K562 (cell line): Measurements from ENCODE around the gene ZDHHC3. TPM values are rescaled to one million over a fixed set of nuclear protein-coding genes. Genes with fewer than 3 reads are reported as not detected.

Source experiments
- CBFA2T2 ChIP-seq: fragments of 450-650 bp; conservative IDR thresholded peaks from 2 replicates; pipeline ENCODE4 v1.6.1; 2017; ENCODE audit warnings: mild to moderate bottlenecking
- CBFA2T3 ChIP-seq: fragments of 450-650 bp; IDR thresholded peaks from 2 replicates; pipeline ENCODE4 v1.6.1; 2017
- EP300 ChIP-seq: IDR thresholded peaks from 2 replicates; pipeline ENCODE4 v1.6.1; 2012; ENCODE audit warnings: low read length, improper control_type of control experiment
- HLTF ChIP-seq: fragments of 450-650 bp; IDR thresholded peaks from 2 replicates; pipeline ENCODE4 v1.6.1; 2016
- JUND ChIP-seq, 2 experiments: IDR thresholded peaks; 2 replicates in 1 of 2; 3 replicates in 1 of 2; pipeline ENCODE4 v1.6.1; 2011; ENCODE audit warnings: borderline replicate concordance in 2 of 2, low read depth in 2 of 2, low read length in 2 of 2, improper control_type of control experiment in 1 of 2, missing biosample characterization in 1 of 2, missing genetic modification characterization in 1 of 2, missing genetic modification reagents in 1 of 2
- L3MBTL2 ChIP-seq: fragments of 450-650 bp; IDR thresholded peaks from 2 replicates; pipeline ENCODE4 v1.6.1; 2016; ENCODE audit warnings: mild to moderate bottlenecking, moderate library complexity
- MLLT1 ChIP-seq, 2 experiments: fragments of 450-650 bp; IDR thresholded peaks; 2 replicates each; pipeline ENCODE4 v1.6.1; 2016
- MTA2 ChIP-seq: fragments of 450-650 bp; IDR thresholded peaks from 2 replicates; pipeline ENCODE4 v1.6.1; 2016; ENCODE audit warnings: low read depth
- NCOR1 ChIP-seq: fragments of 450-650 bp; IDR thresholded peaks from 2 replicates; pipeline ENCODE4 v1.6.1; 2016; ENCODE audit warnings: mild to moderate bottlenecking, moderate library complexity
- NFIC ChIP-seq: fragments of 450-650 bp; IDR thresholded peaks from 2 replicates; pipeline ENCODE4 v1.6.1; 2017; ENCODE audit warnings: mild to moderate bottlenecking, inconsistent platforms
- TAL1 ChIP-seq: fragments of 450-650 bp; IDR thresholded peaks from 2 replicates; pipeline ENCODE4 v1.6.1; 2016; ENCODE audit warnings: mild to moderate bottlenecking
- TRIM24 ChIP-seq, 2 experiments: fragments of 450-650 bp; IDR thresholded peaks; 2 replicates each; pipeline ENCODE4 v1.6.1; 2016
- TRIM28 ChIP-seq: fragments of 450-650 bp; IDR thresholded peaks from 2 replicates; pipeline ENCODE4 v1.6.1; 2017
- ZNF24 ChIP-seq: fragments of 450-650 bp; IDR thresholded peaks from 2 replicates; pipeline ENCODE4 v1.6.1; 2016
- ZNF695 ChIP-seq: fragments of 450-650 bp; formaldehyde crosslinking; IDR thresholded peaks from 2 replicates; pipeline ENCODE4 v1.4.0; 2020; ENCODE audit warnings: mild to moderate bottlenecking, moderate library complexity
- ZNF785 ChIP-seq: fragments of 250-450 bp; sonication (Bioruptor Pico); IDR thresholded peaks from 2 replicates; pipeline ENCODE4 v1.4.0; 2020; ENCODE audit warnings: mild to moderate bottlenecking
- ZSCAN29 ChIP-seq: fragments of 450-650 bp; IDR thresholded peaks from 2 replicates; pipeline ENCODE4 v1.6.1; 2017
- polyA plus RNA-seq, 8 experiments: library from polyadenylated mRNA; depleted of rRNA in 4 of 8; stranded (reverse) in 5 of 8; unstranded in 3 of 8; fragments of >200 nt; fragmentation: Nextera tagmentation in 2 of 8; fragmentation: Illumina TruSeq in 1 of 8; extraction: Ambion mirVana in 2 of 8; extraction: Trizol in 1 of 8; gene quantifications; 2 replicates each; pipeline versions ENCODE4 v1.2.1 to v1.2.3, GENCODE V29; 2011 to 2014; ENCODE audit warnings: inconsistent platforms in 1 of 8, missing spikeins in 1 of 8
- total RNA-seq, 7 experiments: library from RNA; depleted of rRNA in 6 of 7; stranded (reverse); fragments of >200 nt in 6 of 7; fragmentation: Illumina TruSeq in 2 of 7; extraction: Trizol in 2 of 7; gene quantifications; 2 replicates each; pipeline versions ENCODE4 v1.2.1 to v1.2.3, GENCODE V29; 2011 to 2021; ENCODE audit warnings: low replicate concordance in 1 of 7
- TF ChIP-seq, protein P1 (sequence below): fragments of 250-450 bp; sonication (Bioruptor Pico); IDR thresholded peaks from 2 replicates; pipeline ENCODE4 v1.4.0; 2020; ENCODE audit warnings: borderline replicate concordance
- TF ChIP-seq, protein P2 (sequence below), 2 experiments: fragments of 450-650 bp in 1 of 2; sonication (generic) in 1 of 2; formaldehyde crosslinking in 1 of 2; IDR thresholded peaks; 2 replicates each; pipeline versions ENCODE4 v1.7.1 to v1.9.0; 2016 to 2022; ENCODE audit warnings: inconsistent platforms in 1 of 2, mild to moderate bottlenecking in 1 of 2, missing genetic modification reagents in 1 of 2

Gene ZDHHC3
- total and polyA plus RNA-seq, 9 of the 15 experiments (the other 6 are each of a cell fraction or from before 2014, with no cell fraction given), result 10.3 to 120 (median 67.2) TPM

DNA sequence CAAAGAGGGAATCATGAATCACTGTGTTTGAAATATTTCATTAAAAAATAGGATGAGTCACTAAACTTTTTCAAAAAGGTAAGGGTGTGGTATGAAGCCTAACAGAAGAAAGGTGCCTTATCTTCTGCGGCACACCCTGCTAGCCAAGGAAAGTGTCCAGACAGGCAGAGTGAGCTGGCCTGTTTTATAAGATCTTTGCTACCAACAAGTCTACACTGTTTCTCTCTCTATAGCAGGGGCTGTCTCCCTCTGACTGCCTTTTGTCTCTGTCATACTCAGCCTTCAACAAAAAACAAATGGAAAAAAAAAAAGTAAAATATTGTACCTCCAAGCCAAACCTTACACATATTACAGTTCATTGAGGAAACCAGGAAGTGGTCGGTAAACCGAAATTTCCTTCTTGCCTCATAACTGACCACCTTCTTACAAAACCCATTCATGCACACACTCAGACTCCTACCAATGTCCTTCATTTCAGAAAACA is 9.1 kb downstream of the ZDHHC3 start (continued):
- TF ChIP-seq MLLT1 (IDR thresholded peaks at IDR 0.05), result no peak
- no peak for TF ChIP-seq HLTF
- TF ChIP-seq MTA2, result 0 out of 2 replicates have a peak, but pooled peaks have one; percentile 34
- no peak for TF ChIP-seq ZNF24
- TF ChIP-seq TRIM24 (IDR thresholded peaks at IDR 0.05), result peak in 1 of 2 experiments; percentile 14; a peak in 1 of 4 replicates
- TF ChIP-seq, protein P1, sequence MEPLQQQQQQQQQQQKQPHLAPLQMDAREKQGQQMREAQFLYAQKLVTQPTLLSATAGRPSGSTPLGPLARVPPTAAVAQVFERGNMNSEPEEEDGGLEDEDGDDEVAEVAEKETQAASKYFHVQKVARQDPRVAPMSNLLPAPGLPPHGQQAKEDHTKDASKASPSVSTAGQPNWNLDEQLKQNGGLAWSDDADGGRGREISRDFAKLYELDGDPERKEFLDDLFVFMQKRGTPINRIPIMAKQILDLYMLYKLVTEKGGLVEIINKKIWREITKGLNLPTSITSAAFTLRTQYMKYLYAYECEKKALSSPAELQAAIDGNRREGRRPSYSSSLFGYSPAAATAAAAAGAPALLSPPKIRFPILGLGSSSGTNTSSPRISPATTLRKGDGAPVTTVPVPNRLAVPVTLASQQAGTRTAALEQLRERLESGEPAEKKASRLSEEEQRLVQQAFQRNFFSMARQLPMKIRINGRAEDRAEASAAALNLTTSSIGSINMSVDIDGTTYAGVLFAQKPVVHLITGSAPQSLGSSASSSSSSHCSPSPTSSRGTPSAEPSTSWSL, result no peak
- peak; percentile 73 for TF ChIP-seq CBFA2T2
- TF ChIP-seq CBFA2T3, result peak; percentile 87
- TF ChIP-seq TRIM28, result peak; percentile 38; the same call in 1 of the 2 replicates
- peak; percentile 37; the same call in 1 of the 2 replicates for TF ChIP-seq EP300
- peak; percentile 81; the same call in 1 of the 2 replicates for TF ChIP-seq ZSCAN29
- TF ChIP-seq ZNF785 (CRISPR knock-in tag), result no peak
- TF ChIP-seq NFIC, result peak; percentile 29; the same call in 1 of the 2 replicates
- no peak for TF ChIP-seq ZNF695 (CRISPR knock-in tag)
- TF ChIP-seq L3MBTL2, result no peak
- TF ChIP-seq NCOR1, result peak; percentile 72
- peak; percentile 73 for TF ChIP-seq TAL1
- TF ChIP-seq JUND (IDR thresholded peaks at IDR 0.05; ENCODE audit: borderline replicate concordance, low read depth, low read length), result peak; percentile 58; the same call in 1 of the 2 replicates
- TF ChIP-seq JUND (tag; IDR thresholded peaks at IDR 0.05; ENCODE audit: borderline replicate concordance, low read depth, low read length), result no peak; the same call in 1 of the 3 replicates
- TF ChIP-seq, protein P2, sequence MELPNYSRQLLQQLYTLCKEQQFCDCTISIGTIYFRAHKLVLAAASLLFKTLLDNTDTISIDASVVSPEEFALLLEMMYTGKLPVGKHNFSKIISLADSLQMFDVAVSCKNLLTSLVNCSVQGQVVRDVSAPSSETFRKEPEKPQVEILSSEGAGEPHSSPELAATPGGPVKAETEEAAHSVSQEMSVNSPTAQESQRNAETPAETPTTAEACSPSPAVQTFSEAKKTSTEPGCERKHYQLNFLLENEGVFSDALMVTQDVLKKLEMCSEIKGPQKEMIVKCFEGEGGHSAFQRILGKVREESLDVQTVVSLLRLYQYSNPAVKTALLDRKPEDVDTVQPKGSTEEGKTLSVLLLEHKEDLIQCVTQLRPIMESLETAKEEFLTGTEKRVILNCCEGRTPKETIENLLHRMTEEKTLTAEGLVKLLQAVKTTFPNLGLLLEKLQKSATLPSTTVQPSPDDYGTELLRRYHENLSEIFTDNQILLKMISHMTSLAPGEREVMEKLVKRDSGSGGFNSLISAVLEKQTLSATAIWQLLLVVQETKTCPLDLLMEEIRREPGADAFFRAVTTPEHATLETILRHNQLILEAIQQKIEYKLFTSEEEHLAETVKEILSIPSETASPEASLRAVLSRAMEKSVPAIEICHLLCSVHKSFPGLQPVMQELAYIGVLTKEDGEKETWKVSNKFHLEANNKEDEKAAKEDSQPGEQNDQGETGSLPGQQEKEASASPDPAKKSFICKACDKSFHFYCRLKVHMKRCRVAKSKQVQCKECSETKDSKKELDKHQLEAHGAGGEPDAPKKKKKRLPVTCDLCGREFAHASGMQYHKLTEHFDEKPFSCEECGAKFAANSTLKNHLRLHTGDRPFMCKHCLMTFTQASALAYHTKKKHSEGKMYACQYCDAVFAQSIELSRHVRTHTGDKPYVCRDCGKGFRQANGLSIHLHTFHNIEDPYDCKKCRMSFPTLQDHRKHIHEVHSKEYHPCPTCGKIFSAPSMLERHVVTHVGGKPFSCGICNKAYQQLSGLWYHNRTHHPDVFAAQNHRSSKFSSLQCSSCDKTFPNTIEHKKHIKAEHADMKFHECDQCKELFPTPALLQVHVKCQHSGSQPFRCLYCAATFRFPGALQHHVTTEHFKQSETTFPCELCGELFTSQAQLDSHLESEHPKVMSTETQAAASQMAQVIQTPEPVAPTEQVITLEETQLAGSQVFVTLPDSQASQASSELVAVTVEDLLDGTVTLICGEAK (IDR thresholded peaks at IDR 0.05), result 0 out of 2 replicates have a peak, but pooled peaks have one; percentile 35
- TF ChIP-seq, protein P2 (CRISPR knock-in tag; IDR thresholded peaks at IDR 0.05), result no peak
